ENCODE results near the gene ZNF891. TPM values are rescaled to one million over a fixed set of nuclear protein-coding genes. Genes with fewer than 3 reads are reported as not detected.

Gene ZNF891
- total RNA-seq, 2 experiments from 2014 or later, result 2.7 to 3.1 TPM

Other genes starting within 250 kb of the ZNF891 start
- 10 to 100 TPM; 71.4 to 88.9 TPM for gene CHFR, start 242.7 kb downstream of the ZNF891 start, total RNA-seq
- 10 to 100 TPM; 11.5 to 12.4 TPM for gene ZNF605, start 174.0 kb downstream of the ZNF891 start, total RNA-seq
- 10 to 100 TPM; 14.0 to 20.2 TPM for gene ZNF26, start 143.9 kb downstream of the ZNF891 start, total RNA-seq
- 10 to 100 TPM; 22.7 to 23.6 TPM for gene ZNF84, start 92.8 kb downstream of the ZNF891 start, total RNA-seq
- gene ZNF140, start 49.4 kb downstream of the ZNF891 start, total RNA-seq, result 10 to 100 TPM; 14.6 to 16.2 TPM
- gene ZNF10, start 353 bp upstream of the ZNF891 start, total RNA-seq, result 1 to 10 TPM; 6.0 to 6.3 TPM
- 10 to 100 TPM; 22.1 to 23.4 TPM for gene ZNF268, start 51.2 kb upstream of the ZNF891 start, total RNA-seq
- not detected for gene ANHX, start 105.6 kb upstream of the ZNF891 start, total RNA-seq